GM23338 (cell line): Measurements from ENCODE around the gene ZNF644. TPM values are rescaled to one million over a fixed set of nuclear protein-coding genes. Genes with fewer than 3 reads are reported as not detected.

ENCODE experiments used
- ATAC-seq: fragments of 200-7000 bp; cut with Tn5 transposase; 3 replicates; pipeline ENCODE4 v1.9.1; 2020
- DNase-seq: peaks from one replicate; pipeline ENCODE4 v3.0.0-alpha.2; 2015; ENCODE audit warnings: low spot score
- H2AFZ ChIP-seq: fragments of 200-600 bp; sonication (generic); 2 replicates; pipeline ENCODE4 v1.8.0; 2016; ENCODE audit warnings: antibody characterized with exemption, mild to moderate bottlenecking, moderate library complexity
- H3F3A ChIP-seq: fragments of 200-600 bp; sonication (generic); replicated peaks from 2 replicates; pipeline ENCODE4 v1.8.0; 2017; ENCODE audit warnings: antibody characterized with exemption, mixed run types, low read depth
- H3K27ac ChIP-seq: fragments of 200-600 bp; sonication (generic); 2 replicates; pipeline ENCODE4 v1.6.1; 2016; ENCODE audit warnings: low read depth
- H3K27me3 ChIP-seq: fragments of 200-600 bp; sonication (generic); 2 replicates; pipeline ENCODE4 v1.8.0; 2016; ENCODE audit warnings: mild to moderate bottlenecking, mixed run types, moderate library complexity; ENCODE audit not compliant: insufficient read depth
- H3K36me3 ChIP-seq: fragments of 200-600 bp; sonication (generic); 2 replicates; pipeline ENCODE4 v1.8.0; 2016; ENCODE audit warnings: mild to moderate bottlenecking; ENCODE audit not compliant: insufficient read depth
- H3K4me1 ChIP-seq: fragments of 200-600 bp; sonication (generic); 2 replicates; pipeline ENCODE4 v1.8.0; 2016; ENCODE audit warnings: mild to moderate bottlenecking, moderate library complexity; ENCODE audit not compliant: insufficient read depth
- H3K4me2 ChIP-seq: fragments of 200-600 bp; sonication (generic); 2 replicates; pipeline ENCODE4 v1.7.1; 2017; ENCODE audit warnings: mixed run types
- H3K4me3 ChIP-seq: fragments of 200-600 bp; sonication (generic); 2 replicates; pipeline ENCODE4 v1.6.1; 2016; ENCODE audit warnings: mixed run types
- H3K79me2 ChIP-seq: fragments of 200-600 bp; sonication (generic); replicated peaks from 2 replicates; pipeline ENCODE4 v1.8.0; 2017; ENCODE audit warnings: mild to moderate bottlenecking; ENCODE audit not compliant: insufficient read depth
- H3K9me2 ChIP-seq: fragments of 200-600 bp; sonication (generic); 2 replicates; pipeline ENCODE4 v1.8.0; 2017; ENCODE audit not compliant: insufficient read depth
- H4K20me1 ChIP-seq: fragments of 200-600 bp; sonication (generic); replicated peaks from 2 replicates; pipeline ENCODE4 v1.8.0; 2017; ENCODE audit warnings: mild to moderate bottlenecking; ENCODE audit not compliant: insufficient read depth
- H3K27ac Mint-ChIP-seq: 2 replicates; pipeline ENCODE4 v1.8.0; 2020; ENCODE audit warnings: inconsistent platforms, mild to moderate bottlenecking, moderate library complexity, mixed read lengths
- H3K27me3 Mint-ChIP-seq: 3 replicates; pipeline ENCODE4 v1.8.0; 2022; ENCODE audit warnings: low read depth, mild to moderate bottlenecking, moderate library complexity, mixed read lengths, inconsistent platforms; ENCODE audit not compliant: insufficient read depth, poor library complexity
- H3K36me3 Mint-ChIP-seq: 3 replicates; pipeline ENCODE4 v1.8.0; 2021; ENCODE audit warnings: low read depth, mild to moderate bottlenecking, inconsistent platforms, moderate library complexity, mixed read lengths
- H3K4me1 Mint-ChIP-seq: 3 replicates; pipeline ENCODE4 v1.8.0; 2020; ENCODE audit warnings: mild to moderate bottlenecking, inconsistent platforms, mixed read lengths
- H3K4me3 Mint-ChIP-seq: 3 replicates; pipeline ENCODE4 v1.8.0; 2021; ENCODE audit warnings: moderate library complexity, mild to moderate bottlenecking, inconsistent platforms, mixed read lengths
- H3K9me3 Mint-ChIP-seq: 3 replicates; pipeline ENCODE4 v1.8.0; 2020; ENCODE audit warnings: moderate library complexity, mild to moderate bottlenecking, inconsistent platforms, mixed read lengths
- CREB1 ChIP-seq: fragments of 250-450 bp; sonication (Bioruptor Pico); IDR thresholded peaks from 2 replicates; pipeline ENCODE4 v1.5.0; 2020; ENCODE audit warnings: low read depth, mild to moderate bottlenecking, moderate library complexity
- NANOG ChIP-seq: IDR thresholded peaks from 2 replicates; pipeline ENCODE4 v1.6.1; 2016; ENCODE audit warnings: antibody characterized with exemption, borderline replicate concordance
- REST ChIP-seq: IDR thresholded peaks from one replicate; pipeline ENCODE4 v1.6.1; 2018; ENCODE audit warnings: antibody characterized with exemption; ENCODE audit not compliant: unreplicated experiment
- STAT1 ChIP-seq: IDR thresholded peaks from one replicate; pipeline ENCODE4 v1.6.1; 2016; ENCODE audit warnings: antibody characterized with exemption; ENCODE audit not compliant: unreplicated experiment
- ZNF114 ChIP-seq: fragments of 250-450 bp; sonication (Bioruptor Pico); IDR thresholded peaks from 2 replicates; pipeline ENCODE4 v1.5.0; 2020; ENCODE audit warnings: mild to moderate bottlenecking, moderate library complexity
- ZNF462 ChIP-seq: fragments of 250-450 bp; sonication (Bioruptor Pico); IDR thresholded peaks from 2 replicates; pipeline ENCODE4 v1.5.0; 2020; ENCODE audit warnings: mild to moderate bottlenecking, moderate library complexity
- polyA plus RNA-seq: library from polyadenylated mRNA; unstranded; fragments of >200 nt; fragmentation: Nextera tagmentation; extraction: Ambion mirVana; gene quantifications from 2 replicates; pipeline ENCODE4 v1.2.1, GENCODE V29; 2016
- total RNA-seq: library from RNA; depleted of rRNA; stranded (reverse); fragments of >200 nt; shearing (Covaris generic); gene quantifications from 2 replicates; pipeline ENCODE4 v1.2.3, GENCODE V29; 2014

ZNF644 gene
- total and polyA plus RNA-seq, 2 experiments from 2014 or later, result 101 to 103 TPM

- H3K4me1 Mint-ChIP-seq, result peaks cover 67% of the 10 kb centered on the region
- H4K20me1 ChIP-seq, result peaks cover 38% of the 10 kb centered on the region; the same call in 1 of the 2 replicates
- no peaks in the 10 kb centered on the region for H3K9me2 ChIP-seq
- no peak overlapping the region for H2AFZ ChIP-seq
- H3F3A ChIP-seq, result no peaks in the 10 kb centered on the region; the same call in 1 of the 2 replicates
- H3K27me3 Mint-ChIP-seq, result peaks cover 13% of the 10 kb centered on the region
- H3K36me3 ChIP-seq, result peaks cover 5% of the 10 kb centered on the region; the same call in 1 of the 2 replicates
- peaks cover 16% of the 10 kb centered on the region for H3K9me3 Mint-ChIP-seq
- H3K79me2 ChIP-seq, result peaks cover 100% of the 10 kb centered on the region
- peak overlapping the region; percentile 42 for H3K4me2 ChIP-seq
- H3K4me1 ChIP-seq, result peaks cover 73% of the 10 kb centered on the region
- no peaks in the 10 kb centered on the region for H3K27me3 ChIP-seq
- H3K27ac Mint-ChIP-seq, result peak overlapping the region; percentile 36
- DNase-seq, result no peak
- ATAC-seq, result no peak
- no peak overlapping the region for H3K4me3 Mint-ChIP-seq
- TF ChIP-seq ZNF462 (CRISPR knock-in tag) (no peak), NANOG (no peak), CREB1 (no peak), REST (no peak), ZNF114 (CRISPR knock-in tag) (no peak), STAT1 (no peak)
- H3K36me3 Mint-ChIP-seq, result peaks cover 36% of the 10 kb centered on the region
- H3K4me3 ChIP-seq, result 0 out of 2 replicates have a peak overlapping the region, but pooled peaks have one; percentile 15
- H3K27ac ChIP-seq, result peak overlapping the region; percentile 12; the same call in 1 of the 2 replicates
Measured at GRCh38 chr1:91015358-91015780, 6.5 kb downstream of the ZNF644 start.
